Endothelial cell of umbilical vein (primary cell): ENCODE data around the gene OR10A2. TPM values are rescaled to one million over a fixed set of nuclear protein-coding genes. Genes with fewer than 3 reads are reported as not detected.
"Not testable (repeated sequence)": the region's sequence is repeated elsewhere in the genome, so short reads cannot be mapped to it uniquely, and the experiment has no call there.

Experiments
- BruUV-seq: library from RNA; stranded (reverse); fragments of 400-500 nt; replicated peaks from 2 replicates; lab custom pipeline; 2021; lab: Mats Ljungman, UMichigan
- CTCF ChIA-PET: fragments of 300-600, 350-600 bp; sonication (Branson Sonifier 250); formaldehyde crosslinking; loops from one replicate; lab custom pipeline; 2021; ENCODE audit warnings: antibody characterized with exemption, inconsistent platforms; lab: Charles Lee
- POLR2A ChIA-PET: fragments of 300-600, 350-600 bp; sonication (Branson Sonifier 250); formaldehyde crosslinking; loops from one replicate; lab custom pipeline; 2021; ENCODE audit warnings: antibody characterized with exemption, inconsistent platforms; lab: Charles Lee
- DNase-seq: peaks from one replicate; pipeline ENCODE4 v3.0.0-alpha.2; 2011; ENCODE audit warnings: low read depth, low spot score
- FAIRE-seq: peaks from 2 replicates; lab custom pipeline; 2011; peaks lifted over from hg19 to GRCh38; lab: Jason Lieb, UNC
- H2AFZ ChIP-seq: 2 replicates; pipeline ENCODE4 v1.6.0; 2012; ENCODE audit warnings: low read depth, low read length, control low read depth, inconsistent platforms
- H3K27ac ChIP-seq: 2 replicates; pipeline ENCODE4 v1.5.1; 2011; ENCODE audit warnings: low read depth, mild to moderate bottlenecking, control low read depth, low read length, moderate library complexity; ENCODE audit not compliant: insufficient read depth
- H3K27me3 ChIP-seq, 2 experiments: 2 replicates each; pipeline versions ENCODE4 v1.6.0 to v1.6.1; 2011; ENCODE audit warnings: low read length in 2 of 2, mixed read lengths in 1 of 2; ENCODE audit not compliant: control insufficient read depth in 2 of 2, insufficient read depth in 2 of 2
- H3K36me3 ChIP-seq, 2 experiments: 2 replicates in 1 of 2; 3 replicates in 1 of 2; pipeline ENCODE4 v1.5.1; 2011; ENCODE audit warnings: low read length in 2 of 2, mild to moderate bottlenecking in 1 of 2, moderate library complexity in 1 of 2; ENCODE audit not compliant: control insufficient read depth in 2 of 2, insufficient read depth in 2 of 2; ENCODE audit errors: extremely low read depth in 1 of 2
- H3K4me1 ChIP-seq: 3 replicates; pipeline ENCODE4 v1.5.1; 2011; ENCODE audit warnings: mild to moderate bottlenecking, low read length; ENCODE audit not compliant: control insufficient read depth, insufficient read depth; ENCODE audit errors: extremely low read depth
- H3K4me2 ChIP-seq: 2 replicates; pipeline ENCODE4 v1.6.1; 2011; ENCODE audit warnings: low read length, control low read depth, mixed read lengths; ENCODE audit not compliant: insufficient read depth
- H3K4me3 ChIP-seq, 3 experiments: fragments of 200-600 bp in 1 of 3; sonication (generic), shearing (Covaris generic) in 1 of 3; replicated peaks in 1 of 3; 2 replicates each; pipeline ENCODE4 v1.5.1; 2011 to 2016; ENCODE audit warnings: control low read depth in 3 of 3, low read length in 3 of 3, mild to moderate bottlenecking in 2 of 3, inconsistent platforms in 1 of 3, low read depth in 1 of 3, moderate library complexity in 1 of 3; ENCODE audit not compliant: insufficient read depth in 1 of 3
- H3K79me2 ChIP-seq: 2 replicates; pipeline ENCODE4 v1.6.0; 2012; ENCODE audit warnings: low read length, inconsistent platforms; ENCODE audit not compliant: control insufficient read depth, insufficient read depth
- H3K9ac ChIP-seq: replicated peaks from 2 replicates; pipeline ENCODE3; 2011; ENCODE audit warnings: low read length, control low read depth; ENCODE audit not compliant: insufficient read depth; ENCODE audit errors: extremely low read depth
- H3K9me1 ChIP-seq: replicated peaks from 3 replicates; pipeline ENCODE4 v1.6.0; 2011; ENCODE audit warnings: mild to moderate bottlenecking, low read length; ENCODE audit not compliant: control insufficient read depth, insufficient read depth; ENCODE audit errors: extremely low read depth
- H3K9me3 ChIP-seq: replicated peaks from 2 replicates; pipeline ENCODE4 v1.5.1; 2012; ENCODE audit warnings: low read length, inconsistent platforms; ENCODE audit not compliant: control insufficient read depth, insufficient read depth
- H4K20me1 ChIP-seq: replicated peaks from 2 replicates; pipeline ENCODE3; 2011; ENCODE audit warnings: mild to moderate bottlenecking, low read length; ENCODE audit not compliant: control insufficient read depth, insufficient read depth; ENCODE audit errors: extremely low read depth
- EZH2 ChIP-seq: IDR thresholded peaks from 2 replicates; pipeline ENCODE4 v1.6.1; 2012; ENCODE audit warnings: borderline replicate concordance, low read depth, mild to moderate bottlenecking, moderate library complexity, low read length, inconsistent platforms; ENCODE audit not compliant: severe bottlenecking
- FOS ChIP-seq: IDR thresholded peaks from 2 replicates; pipeline ENCODE4 v1.6.1; 2011; ENCODE audit warnings: mild to moderate bottlenecking, low read length, moderate library complexity, borderline replicate concordance; ENCODE audit not compliant: insufficient read depth
- JUN ChIP-seq: IDR thresholded peaks from 2 replicates; pipeline ENCODE4 v1.6.1; 2011; ENCODE audit warnings: borderline replicate concordance, low read depth; ENCODE audit not compliant: insufficient read length, insufficient read depth
- POLR2A ChIP-seq: IDR thresholded peaks from 2 replicates; pipeline ENCODE4 v1.6.1; 2012; ENCODE audit warnings: low read depth, mild to moderate bottlenecking, control low read depth, low read length
- POLR2AphosphoS5 ChIP-seq: IDR thresholded peaks from 2 replicates; pipeline ENCODE4 v1.6.1; 2012; ENCODE audit warnings: low read depth, mild to moderate bottlenecking, control low read depth, low read length, moderate library complexity; ENCODE audit not compliant: insufficient read depth
- dilution Hi-C: fragments of 300-500 bp; cut with MboI; formaldehyde crosslinking; loops from one replicate; pipeline ENCODE4 v1.15.0; 2019; ENCODE audit warnings: low sequenced_read_pairs; ENCODE audit not compliant: extremely low pct_ligation_motif_present
- intact Hi-C: fragments of 100-400 bp; cut with micrococcal nuclease; formaldehyde crosslinking; loops from one replicate; pipeline ENCODE4 v1.10.0; 2022
- polyA plus RNA-seq, 4 experiments: library from polyadenylated mRNA; depleted of rRNA in 3 of 4; stranded (reverse) in 3 of 4; unstranded in 1 of 4; fragments of >200 nt; gene quantifications; 2 replicates each; pipeline versions ENCODE4 v1.2.1 to v1.2.3, GENCODE V29; 2011 to 2012; ENCODE audit warnings: missing spikeins in 1 of 4
- total RNA-seq: library from RNA; stranded (reverse); gene quantifications from 2 replicates; pipeline ENCODE4 v1.2.3, GENCODE V29; 2021
- TF ChIP-seq, protein P1 (sequence below), 2 donors: IDR thresholded peaks; 1 replicate in 1 of 2; 2 replicates in 1 of 2; pipeline ENCODE4 v1.5.1; 2011; ENCODE audit warnings: low read length in 2 of 2, mild to moderate bottlenecking in 2 of 2, moderate library complexity in 2 of 2, control low read depth in 1 of 2, inconsistent platforms in 1 of 2, low read depth in 1 of 2; ENCODE audit not compliant: insufficient read depth in 1 of 2; ENCODE audit errors: extremely low read depth in 1 of 2

OR10A2 gene
- total and polyA plus RNA-seq, 2 donors (not counting 3 experiments of a cell fraction or from before 2014, with no cell fraction given) = not detected

DNA sequence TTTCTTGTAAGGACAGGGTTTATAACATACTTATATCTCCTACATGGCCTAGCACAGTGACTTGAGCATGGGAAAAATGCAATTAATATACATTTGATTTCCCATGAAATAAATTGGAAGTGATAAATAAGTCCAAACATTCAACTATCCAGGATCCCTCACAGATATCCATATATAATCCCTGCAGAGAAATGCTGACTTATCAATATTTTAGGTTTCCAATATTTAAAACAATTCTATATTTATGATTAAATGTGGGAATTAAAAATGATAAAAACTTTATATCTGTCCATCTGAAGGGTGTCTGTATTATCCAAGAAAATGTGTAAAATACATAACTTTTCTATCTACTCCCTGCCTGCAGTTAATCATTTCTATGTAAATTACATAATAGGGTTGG, 19.9 kb downstream of the OR10A2 start:
- Histone ChIP-seq H3K9me1 (no peaks in the 10 kb centered on the region), H3K4me3 (no peak overlapping the region), H3K36me3 (no peaks in the 10 kb centered on the region), H3K9ac (no peak overlapping the region), H3K79me2 (no peaks in the 10 kb centered on the region), H3K4me2 (no peak overlapping the region), H3K9me3 (no peaks in the 10 kb centered on the region), H3K27ac (no peak overlapping the region), H2AFZ (no peak overlapping the region), H3K4me1 (no peaks in the 10 kb centered on the region), H3K27me3 (peaks cover 0 to 5% of the 10 kb centered on the region in 2 experiments), H4K20me1 (no peaks in the 10 kb centered on the region)
- DNase-seq (no peak), FAIRE-seq (no peak)
- BruUV-seq = no TSS peak
- CTCF ChIA-PET = no interaction called here
- POLR2A ChIA-PET = no interaction called here
- intact Hi-C loops (no loop called here), dilution Hi-C loops (no loop called here)
- TF ChIP-seq POLR2A (no peak), POLR2AphosphoS5 (no peak), EZH2 (no peak), JUN (no peak), FOS (no peak)
- TF ChIP-seq, protein P1, sequence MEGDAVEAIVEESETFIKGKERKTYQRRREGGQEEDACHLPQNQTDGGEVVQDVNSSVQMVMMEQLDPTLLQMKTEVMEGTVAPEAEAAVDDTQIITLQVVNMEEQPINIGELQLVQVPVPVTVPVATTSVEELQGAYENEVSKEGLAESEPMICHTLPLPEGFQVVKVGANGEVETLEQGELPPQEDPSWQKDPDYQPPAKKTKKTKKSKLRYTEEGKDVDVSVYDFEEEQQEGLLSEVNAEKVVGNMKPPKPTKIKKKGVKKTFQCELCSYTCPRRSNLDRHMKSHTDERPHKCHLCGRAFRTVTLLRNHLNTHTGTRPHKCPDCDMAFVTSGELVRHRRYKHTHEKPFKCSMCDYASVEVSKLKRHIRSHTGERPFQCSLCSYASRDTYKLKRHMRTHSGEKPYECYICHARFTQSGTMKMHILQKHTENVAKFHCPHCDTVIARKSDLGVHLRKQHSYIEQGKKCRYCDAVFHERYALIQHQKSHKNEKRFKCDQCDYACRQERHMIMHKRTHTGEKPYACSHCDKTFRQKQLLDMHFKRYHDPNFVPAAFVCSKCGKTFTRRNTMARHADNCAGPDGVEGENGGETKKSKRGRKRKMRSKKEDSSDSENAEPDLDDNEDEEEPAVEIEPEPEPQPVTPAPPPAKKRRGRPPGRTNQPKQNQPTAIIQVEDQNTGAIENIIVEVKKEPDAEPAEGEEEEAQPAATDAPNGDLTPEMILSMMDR (IDR thresholded peaks at IDR 0.05; ENCODE audit: extremely low read depth in 1 of 2, insufficient read depth in 1 of 2, low read depth in 1 of 2, low read length in 2 of 2) = no peak

DNA sequence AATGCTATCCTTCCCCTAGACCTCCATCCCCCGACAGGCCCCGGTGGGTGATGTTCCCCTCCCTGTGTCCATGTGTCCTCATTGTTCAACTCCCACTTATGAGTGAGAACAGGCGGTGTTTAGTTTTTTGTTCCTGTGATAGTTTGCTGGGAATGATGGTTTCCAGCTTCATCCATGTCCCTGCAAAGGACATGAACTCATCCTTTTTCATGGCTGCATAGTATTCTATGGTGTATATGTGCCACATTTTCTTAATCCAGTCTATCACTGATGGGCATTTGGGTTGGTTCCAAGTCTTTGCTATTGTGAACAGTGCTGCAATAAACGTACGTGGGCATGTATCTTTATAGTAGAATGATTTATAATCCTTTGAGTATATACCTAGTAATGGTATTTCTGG, 24.9 kb downstream of the OR10A2 start:
- BruUV-seq, H3K27ac ChIP-seq, H3K9me1 ChIP-seq, H2AFZ ChIP-seq, H3K9ac ChIP-seq, dilution Hi-C loops, H3K27me3 ChIP-seq, H3K4me2 ChIP-seq, intact Hi-C loops, H4K20me1 ChIP-seq, H3K4me1 ChIP-seq, H3K79me2 ChIP-seq, DNase-seq, POLR2A ChIA-PET, FAIRE-seq, H3K4me3 ChIP-seq, H3K36me3 ChIP-seq, CTCF ChIA-PET, H3K9me3 ChIP-seq: not testable (repeated sequence)
